ENCODE data around the gene SLC7A6. TPM values are rescaled to one million over a fixed set of nuclear protein-coding genes. Genes with fewer than 3 reads are reported as not detected.

The SLC7A6 gene
- total and polyA plus RNA-seq, 2 of the 8 experiments (the other 6 are each of a cell fraction or from before 2014, with no cell fraction given), result 28.0 to 37.8 TPM

GRCh38 chr16:68284847-68285246, 20.5 kb downstream of the SLC7A6 start:
- Histone ChIP-seq H3K23me2 (ENCODE audit: low read depth, low read length) (no peaks in the 10 kb centered on the region), H3K4me1 (replicated peaks in 1 of 4; ENCODE audit: control insufficient read depth in 3 of 4, insufficient read depth in 4 of 4, low read length in 3 of 4) (no peaks in the 10 kb centered on the region), H2BK12ac (ENCODE audit: low read depth, low read length) (no peak overlapping the region), H3K79me2 (ENCODE audit: control insufficient read depth in 1 of 2, insufficient read depth in 2 of 2, low read length in 2 of 2) (no peaks in the 10 kb centered on the region), H3K18ac (ENCODE audit: extremely low read depth, low read length) (no peak overlapping the region), H4K20me1 (replicated peaks in 1 of 2; ENCODE audit: control insufficient read depth in 1 of 2, insufficient read depth in 2 of 2, low read length in 2 of 2) (peaks cover 2 to 15% of the 10 kb centered on the region in 2 experiments), H3K4me3 (ENCODE audit: extremely low read depth in 1 of 4, insufficient read depth in 2 of 4, low read depth in 3 of 4, low read length in 4 of 4) (no peak overlapping the region), H4K8ac (ENCODE audit: extremely low read depth, insufficient read depth, low read length) (no peak overlapping the region), H2BK120ac (replicated peaks; ENCODE audit: low read depth, low read length) (no peak overlapping the region), H2BK5ac (ENCODE audit: low read depth, low read length) (no peak overlapping the region), H2AK5ac (ENCODE audit: low read depth, low read length) (no peak overlapping the region), H2AFZ (ENCODE audit: low read length) (no peak overlapping the region), H3K14ac (ENCODE audit: insufficient read length) (no peak overlapping the region), H3K56ac (replicated peaks; ENCODE audit: insufficient read length, low read depth, low read length) (no peak overlapping the region), H3K23ac (ENCODE audit: insufficient read length) (no peak overlapping the region), H2BK15ac (ENCODE audit: low read length) (no peak overlapping the region), H3K27ac (ENCODE audit: low read depth, low read length) (no peak overlapping the region), H3K27me3 (replicated peaks in 1 of 4; ENCODE audit: control insufficient read depth in 3 of 4, extremely low read depth in 1 of 4, insufficient read depth in 3 of 4, low read length in 3 of 4) (no peaks in the 10 kb centered on the region), H2BK20ac (ENCODE audit: low read length) (no peak overlapping the region), H3K9ac (replicated peaks in 1 of 4; ENCODE audit: extremely low read depth in 1 of 4, low read depth in 3 of 4, low read length in 3 of 4) (no peak overlapping the region), H3K79me1 (ENCODE audit: low read depth, low read length) (0 out of 2 replicates have a peak, but pooled peaks cover 3% of the 10 kb centered on the region), H3K4me2 (ENCODE audit: insufficient read depth in 1 of 2, low read depth in 2 of 2, low read length in 2 of 2) (no peak overlapping the region), H3K9me3 (ENCODE audit: insufficient read depth in 2 of 2, low read depth in 1 of 2, low read length in 1 of 2) (no peaks in the 10 kb centered on the region), H3K4ac (replicated peaks; ENCODE audit: insufficient read length, low read depth, low read length) (no peak overlapping the region), H4K91ac (replicated peaks; ENCODE audit: insufficient read length, low read length) (no peak overlapping the region), H3K36me3 (ENCODE audit: control insufficient read depth in 2 of 4, insufficient read depth in 4 of 4, low read length in 3 of 4) (peaks cover 0 to 3% (median 0%) of the 10 kb centered on the region in 4 experiments; a peak in 2 of 8 replicates), H4K5ac (ENCODE audit: insufficient read length, low read depth, low read length) (no peak overlapping the region)
- ChIA-PET CTCF (ENCODE audit: partially characterized antibody) (interaction anchor here (0.5 to 20.4 kb wide), 8 partner anchors 8 to 343 kb away, joined by 3 to 233 read pairs (median 5); partner anchors contain the start of gene SLC7A6), POLR2A (ENCODE audit: partially characterized antibody) (interaction anchor here (0.8 to 4.9 kb wide), 3 partner anchors 15 to 48 kb away, joined by 3 to 19 read pairs (median 11); partner anchors contain the start of genes PRMT7 and SLC7A6OS)
- no peak for TF ChIP-seq BCL11A (IDR thresholded peaks at IDR 0.05; ENCODE audit: low read depth in 2 of 2, low read length in 2 of 2)
- no peak for TF ChIP-seq KDM4A (IDR thresholded peaks at IDR 0.05; ENCODE audit: low read depth, low read length, severe bottlenecking)
- no peak for TF ChIP-seq POLR2AphosphoS5 (IDR thresholded peaks at IDR 0.05; ENCODE audit: low read depth, low read length)
- no peak for TF ChIP-seq MAFK (IDR thresholded peaks at IDR 0.05; ENCODE audit: low read depth, low read length)
- TF ChIP-seq RBBP5 (IDR thresholded peaks at IDR 0.05; ENCODE audit: borderline replicate concordance, low read depth, low read length), result no peak
- no peak for TF ChIP-seq CEBPB (IDR thresholded peaks at IDR 0.05; ENCODE audit: low read depth, low read length)
- DNase-seq (ENCODE audit: low read depth in 1 of 2, low spot score in 2 of 2) (no peak), FAIRE-seq (no peak)
- 98% methylated on average over 4 of the region's 5 CpGs; no CpG with 5 or more reads in 1 of the 2 experiments for WGBS, 2 experiments (ENCODE audit: extremely low coverage in 1 of 2, insufficient coverage in 1 of 2, insufficient read length in 1 of 2, insufficient replicate concordance in 2 of 2, low coverage in 1 of 2, low lambda C conversion rate in 2 of 2, missing lambda C conversion rate in 1 of 2)
